IMR-90 (cell line): ENCODE data around the gene TRMT11. TPM values are rescaled to one million over a fixed set of nuclear protein-coding genes. Genes with fewer than 3 reads are reported as not detected.

ENCODE experiments used
- ATAC-seq: fragments of 200-7000 bp; cut with Tn5 transposase; 2 replicates; pipeline ENCODE4 v1.9.1; 2020; ENCODE audit warnings: low read depth, mild to moderate bottlenecking, moderate library complexity
- BruUV-seq: library from RNA; stranded (reverse); fragments of 400-500 nt; replicated peaks from 2 replicates; lab custom pipeline; 2021; lab: Mats Ljungman, UMichigan
- CTCF ChIA-PET: fragments of 300-600 bp; formaldehyde crosslinking; extraction: SDS; loops from one replicate; lab custom pipeline; 2021; ENCODE audit warnings: antibody characterized with exemption; lab: Yijun Ruan, JAX
- POLR2A ChIA-PET: fragments of 300-600 bp; sonication (Branson Sonifier 250); formaldehyde crosslinking; loops from one replicate; lab custom pipeline; 2022; ENCODE audit warnings: antibody characterized with exemption; ENCODE audit not compliant: unreplicated experiment; lab: Charles Lee
- DNase-seq: peaks from one replicate; pipeline ENCODE4 v3.0.0; 2013
- H2AFZ ChIP-seq: replicated peaks from 2 replicates; pipeline ENCODE3; 2013; ENCODE audit warnings: low read length, mild to moderate bottlenecking; ENCODE audit not compliant: poor library complexity
- H2AK5ac ChIP-seq: 2 replicates; pipeline ENCODE4 v1.6.1; 2013; ENCODE audit warnings: low read depth, low read length, inconsistent platforms
- H2AK9ac ChIP-seq: replicated peaks from 2 replicates; pipeline ENCODE3; 2013; ENCODE audit warnings: mild to moderate bottlenecking, low read depth, low read length, moderate library complexity; ENCODE audit not compliant: poor library complexity
- H2BK120ac ChIP-seq: 2 replicates; pipeline ENCODE4 v1.6.1; 2013; ENCODE audit warnings: low read depth, low read length, inconsistent platforms
- H2BK15ac ChIP-seq: 3 replicates; pipeline ENCODE4 v1.6.1; 2013; ENCODE audit warnings: low read depth, low read length, inconsistent platforms
- H2BK20ac ChIP-seq: 2 replicates; pipeline ENCODE4 v1.6.1; 2013; ENCODE audit warnings: low read depth, mild to moderate bottlenecking, inconsistent platforms, low read length, moderate library complexity
- H2BK5ac ChIP-seq: 2 replicates; pipeline ENCODE4 v1.6.1; 2013; ENCODE audit warnings: mild to moderate bottlenecking, low read depth, low read length, inconsistent platforms; ENCODE audit not compliant: poor library complexity, severe bottlenecking
- H3K14ac ChIP-seq: replicated peaks from 2 replicates; pipeline ENCODE4 v1.6.1; 2013; ENCODE audit warnings: low read depth, low read length, inconsistent platforms
- H3K18ac ChIP-seq: 2 replicates; pipeline ENCODE4 v1.6.1; 2013; ENCODE audit warnings: low read depth, low read length, control low read depth
- H3K23ac ChIP-seq: 2 replicates; pipeline ENCODE4 v1.6.1; 2013; ENCODE audit warnings: low read depth, low read length, inconsistent platforms
- H3K27ac ChIP-seq: 2 replicates; pipeline ENCODE4 v1.5.1; 2013; ENCODE audit warnings: mild to moderate bottlenecking, control low read depth, low read length; ENCODE audit not compliant: insufficient read depth
- H3K27me3 ChIP-seq: 2 replicates; pipeline ENCODE4 v1.6.1; 2013; ENCODE audit warnings: low read length; ENCODE audit not compliant: control insufficient read depth, insufficient read depth
- H3K36me3 ChIP-seq: 2 replicates; pipeline ENCODE4 v1.6.1; 2013; ENCODE audit warnings: low read length, mixed read lengths; ENCODE audit not compliant: control insufficient read depth, insufficient read depth
- H3K4ac ChIP-seq: 2 replicates; pipeline ENCODE4 v1.6.1; 2013; ENCODE audit warnings: low read depth, low read length, inconsistent platforms
- H3K4me1 ChIP-seq: 2 replicates; pipeline ENCODE4 v1.6.1; 2013; ENCODE audit warnings: low read length, mixed read lengths; ENCODE audit not compliant: control insufficient read depth, insufficient read depth
- H3K4me2 ChIP-seq: 2 replicates; pipeline ENCODE4 v1.6.1; 2013; ENCODE audit warnings: low read depth, mild to moderate bottlenecking, control low read depth, low read length, moderate library complexity
- H3K4me3 ChIP-seq: 2 replicates; pipeline ENCODE4 v1.5.1; 2013; ENCODE audit warnings: low read depth, mild to moderate bottlenecking, control low read depth, low read length, moderate library complexity; ENCODE audit not compliant: insufficient read depth
- H3K56ac ChIP-seq: 2 replicates; pipeline ENCODE4 v1.6.1; 2013; ENCODE audit warnings: low read length, inconsistent platforms; ENCODE audit not compliant: insufficient read depth; ENCODE audit errors: extremely low read depth
- H3K79me1 ChIP-seq, 2 experiments: 2 replicates each; pipeline ENCODE4 v1.6.1; 2013; ENCODE audit warnings: low read length in 2 of 2, inconsistent platforms in 1 of 2, low read depth in 1 of 2
- H3K9ac ChIP-seq: 2 replicates; pipeline ENCODE4 v1.6.1; 2013; ENCODE audit warnings: low read depth, low read length, control low read depth
- H3K9me1 ChIP-seq: 2 replicates; pipeline ENCODE4 v1.6.1; 2013; ENCODE audit warnings: low read length, inconsistent platforms; ENCODE audit not compliant: insufficient read depth
- H3K9me3 ChIP-seq: 2 replicates; pipeline ENCODE4 v1.6.1; 2013; ENCODE audit warnings: low read length; ENCODE audit not compliant: control insufficient read depth, insufficient read depth
- H4K20me1 ChIP-seq: 2 replicates; pipeline ENCODE4 v1.6.1; 2013; ENCODE audit warnings: low read length, inconsistent platforms; ENCODE audit not compliant: insufficient read depth
- H4K5ac ChIP-seq: 2 replicates; pipeline ENCODE4 v1.6.1; 2013; ENCODE audit warnings: mild to moderate bottlenecking, low read depth, low read length, control low read depth
- H4K8ac ChIP-seq, 2 experiments: 2 replicates each; pipeline ENCODE4 v1.6.1; 2013; ENCODE audit warnings: low read depth in 2 of 2, low read length in 2 of 2, control low read depth in 1 of 2, inconsistent platforms in 1 of 2
- H4K91ac ChIP-seq: 2 replicates; pipeline ENCODE4 v1.6.1; 2013; ENCODE audit warnings: low read depth, low read length, inconsistent platforms; ENCODE audit not compliant: insufficient read depth
- BHLHE40 ChIP-seq: fragments of 150-350 bp; IDR thresholded peaks from 2 replicates; pipeline ENCODE4 v1.6.1; 2016; ENCODE audit warnings: mild to moderate bottlenecking, low read depth, low read length
- CEBPB ChIP-seq: IDR thresholded peaks from 2 replicates; pipeline ENCODE4 v1.6.1; 2012; ENCODE audit warnings: low read depth, low read length, improper control_type of control experiment
- CHD1 ChIP-seq: IDR thresholded peaks from 2 replicates; pipeline ENCODE4 v1.6.1; 2012; ENCODE audit warnings: low read depth, low read length, improper control_type of control experiment
- ELK1 ChIP-seq: fragments of 150-350 bp; IDR thresholded peaks from 2 replicates; pipeline ENCODE4 v1.6.1; 2016; ENCODE audit warnings: low read depth, mild to moderate bottlenecking, low read length, moderate library complexity, borderline replicate concordance
- FOS ChIP-seq: fragments of 150-350 bp; IDR thresholded peaks from 2 replicates; pipeline ENCODE4 v1.6.1; 2016; ENCODE audit warnings: low read depth, low read length
- MAFK ChIP-seq: IDR thresholded peaks from 2 replicates; pipeline ENCODE4 v1.6.1; 2012; ENCODE audit warnings: low read depth, low read length, improper control_type of control experiment
- MAZ ChIP-seq: IDR thresholded peaks from 2 replicates; pipeline ENCODE4 v1.6.1; 2012; ENCODE audit warnings: low read depth, mild to moderate bottlenecking, low read length, improper control_type of control experiment, moderate library complexity, borderline replicate concordance
- MXI1 ChIP-seq: IDR thresholded peaks from 2 replicates; pipeline ENCODE4 v1.6.1; 2012; ENCODE audit warnings: low read depth, mild to moderate bottlenecking, low read length, moderate library complexity, borderline replicate concordance
- NFE2L2 ChIP-seq: fragments of 150-350 bp; IDR thresholded peaks from 2 replicates; pipeline ENCODE4 v1.6.1; 2016; ENCODE audit warnings: low read depth, mild to moderate bottlenecking, low read length
- POLR2A ChIP-seq: IDR thresholded peaks from 2 replicates; pipeline ENCODE4 v1.6.1; 2012; ENCODE audit warnings: mild to moderate bottlenecking, low read depth, low read length
- RAD21 ChIP-seq: IDR thresholded peaks from 2 replicates; pipeline ENCODE4 v1.6.1; 2012; ENCODE audit warnings: low read length, improper control_type of control experiment
- RCOR1 ChIP-seq: IDR thresholded peaks from 2 replicates; pipeline ENCODE4 v1.6.1; 2012; ENCODE audit warnings: mild to moderate bottlenecking, low read length, improper control_type of control experiment; ENCODE audit not compliant: insufficient replicate concordance
- RFX5 ChIP-seq: IDR thresholded peaks from 2 replicates; pipeline ENCODE4 v1.8.0; 2012; ENCODE audit warnings: low read depth, mild to moderate bottlenecking, low read length, moderate library complexity
- SMC3 ChIP-seq: fragments of 150-350 bp; IDR thresholded peaks from 2 replicates; pipeline ENCODE4 v1.6.1; 2016; ENCODE audit warnings: low read depth, mild to moderate bottlenecking, antibody characterized with exemption, low read length, moderate library complexity
- USF2 ChIP-seq: fragments of 150-350 bp; IDR thresholded peaks from 2 replicates; pipeline ENCODE4 v1.6.1; 2017; ENCODE audit warnings: mild to moderate bottlenecking, antibody characterized with exemption, low read length, low read depth
- WGBS, 2 experiments: methylation state at CpG; one replicate each; pipeline versions ENCODE4 v1.1.5 to v1.1.7; 2013; ENCODE audit warnings: missing lambda C conversion rate in 2 of 2; ENCODE audit not compliant: insufficient read length in 1 of 2; ENCODE audit errors: extremely low coverage in 2 of 2; 5-methylcytosine and 5-hydroxymethylcytosine counted together
- dilution Hi-C: fragments of 300-500 bp; cut with HindIII; formaldehyde crosslinking; loops from one replicate; pipeline ENCODE4 v1.14.3; 2018; ENCODE audit warnings: low sequenced_read_pairs; ENCODE audit not compliant: unreplicated experiment
- in situ Hi-C: fragments of 300-500 bp; cut with MboI; formaldehyde crosslinking; loops from 3 replicates; pipeline ENCODE4 v1.14.3; 2019; ENCODE audit warnings: low sequenced_read_pairs, inconsistent platforms, mixed read lengths
- intact Hi-C: fragments of 100-400 bp; cut with micrococcal nuclease; formaldehyde crosslinking; loops from 2 replicates; pipeline ENCODE4 v1.10.0; 2022
- polyA plus RNA-seq, 3 experiments: library from polyadenylated mRNA; depleted of rRNA; stranded (reverse); fragments of >200 nt; gene quantifications; 2 replicates each; pipeline ENCODE4 v1.2.3, GENCODE V29; 2012; ENCODE audit warnings: low replicate concordance in 1 of 3
- total RNA-seq: library from RNA; depleted of rRNA; stranded (reverse); fragments of >200 nt; gene quantifications from 2 replicates; pipeline ENCODE4 v1.2.3, GENCODE V29; 2012
- TF ChIP-seq, protein P1 (sequence below): conservative IDR thresholded peaks from 2 replicates; pipeline ENCODE4 v1.5.1; 2012; ENCODE audit warnings: mild to moderate bottlenecking, low read depth, low read length, improper control_type of control experiment

TRMT11 gene
- total and polyA plus RNA-seq, 2 of the 4 experiments (the other 2 are of a cell fraction) = 14.3 to 19.0 TPM

GRCh38 chr6:126016591-126016990 lies 30.3 kb downstream of the TRMT11 start:
- CTCF ChIA-PET = no interaction called here
- WGBS, 2 experiments = no CpG with 5 or more reads among the region's 2 CpGs
- Histone ChIP-seq H3K27me3 (no peaks in the 10 kb centered on the region), H4K8ac (no peak overlapping the region), H2AFZ (no peak overlapping the region), H3K36me3 (peaks cover 20% of the 10 kb centered on the region), H3K9me3 (no peaks in the 10 kb centered on the region), H2BK15ac (no peak overlapping the region), H3K4me1 (no peaks in the 10 kb centered on the region; the same call in 1 of the 2 replicates), H4K91ac (no peak overlapping the region), H2BK120ac (no peak overlapping the region), H3K9me1 (no peaks in the 10 kb centered on the region), H3K23ac (no peak overlapping the region), H2BK5ac (no peak overlapping the region), H3K4me2 (no peak overlapping the region), H3K56ac (no peak overlapping the region), H3K79me1 (no peaks in the 10 kb centered on the region), H2AK5ac (no peak overlapping the region), H4K5ac (no peak overlapping the region), H3K27ac (no peak overlapping the region), H2BK20ac (no peak overlapping the region), H3K4me3 (no peak overlapping the region), H4K20me1 (no peaks in the 10 kb centered on the region), H3K14ac (no peak overlapping the region), H3K18ac (no peak overlapping the region), H2AK9ac (no peak overlapping the region), H3K4ac (no peak overlapping the region), H3K9ac (no peak overlapping the region)
- TF ChIP-seq BHLHE40 (no peak), MAFK (no peak), CHD1 (no peak), CEBPB (no peak), MAZ (no peak), NFE2L2 (no peak), RCOR1 (no peak), SMC3 (no peak), ELK1 (no peak), USF2 (no peak), FOS (no peak), POLR2A (no peak), RAD21 (no peak), MXI1 (no peak), RFX5 (no peak)
- TF ChIP-seq, protein P1, sequence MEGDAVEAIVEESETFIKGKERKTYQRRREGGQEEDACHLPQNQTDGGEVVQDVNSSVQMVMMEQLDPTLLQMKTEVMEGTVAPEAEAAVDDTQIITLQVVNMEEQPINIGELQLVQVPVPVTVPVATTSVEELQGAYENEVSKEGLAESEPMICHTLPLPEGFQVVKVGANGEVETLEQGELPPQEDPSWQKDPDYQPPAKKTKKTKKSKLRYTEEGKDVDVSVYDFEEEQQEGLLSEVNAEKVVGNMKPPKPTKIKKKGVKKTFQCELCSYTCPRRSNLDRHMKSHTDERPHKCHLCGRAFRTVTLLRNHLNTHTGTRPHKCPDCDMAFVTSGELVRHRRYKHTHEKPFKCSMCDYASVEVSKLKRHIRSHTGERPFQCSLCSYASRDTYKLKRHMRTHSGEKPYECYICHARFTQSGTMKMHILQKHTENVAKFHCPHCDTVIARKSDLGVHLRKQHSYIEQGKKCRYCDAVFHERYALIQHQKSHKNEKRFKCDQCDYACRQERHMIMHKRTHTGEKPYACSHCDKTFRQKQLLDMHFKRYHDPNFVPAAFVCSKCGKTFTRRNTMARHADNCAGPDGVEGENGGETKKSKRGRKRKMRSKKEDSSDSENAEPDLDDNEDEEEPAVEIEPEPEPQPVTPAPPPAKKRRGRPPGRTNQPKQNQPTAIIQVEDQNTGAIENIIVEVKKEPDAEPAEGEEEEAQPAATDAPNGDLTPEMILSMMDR = no peak
- dilution Hi-C loops = no loop called here
- intact Hi-C loops = no loop called here
- DNase-seq (no peak), ATAC-seq (no peak)
- BruUV-seq = no TSS peak
- in situ Hi-C loops = loop anchor here (25.0 kb wide), 1 partner anchor 646 kb away; no protein-coding TSS in a partner anchor
- POLR2A ChIA-PET = no interaction called here
